Rectal smooth muscle tissue (tissue), 1 donor: ENCODE measurements around the gene ODF2.
A peak's percentile ranks its signal among the peaks of the same experiment; 100 is the strongest.
"Not testable (repeated sequence)": the region's sequence is repeated elsewhere in the genome, so short reads cannot be mapped to it uniquely, and the experiment has no call there.

Experiments used
- H3K27ac ChIP-seq: one replicate; pipeline ENCODE4 v1.7.0; 2013; ENCODE audit warnings: low read depth, low read length, inconsistent platforms
- H3K27me3 ChIP-seq: one replicate; pipeline ENCODE4 v1.7.0; 2013; ENCODE audit warnings: low read length; ENCODE audit not compliant: control insufficient read depth, insufficient read depth
- H3K36me3 ChIP-seq: one replicate; pipeline ENCODE4 v1.7.0; 2013; ENCODE audit warnings: low read length; ENCODE audit not compliant: control insufficient read depth, insufficient read depth
- H3K4me1 ChIP-seq: one replicate; pipeline ENCODE4 v1.7.0; 2013; ENCODE audit warnings: low read length; ENCODE audit not compliant: control insufficient read depth, insufficient read depth
- H3K4me3 ChIP-seq: one replicate; pipeline ENCODE4 v1.7.0; 2013; ENCODE audit warnings: low read length
- H3K9ac ChIP-seq: one replicate; pipeline ENCODE4 v1.7.0; 2013; ENCODE audit warnings: low read length

Gene ODF2

DNA sequence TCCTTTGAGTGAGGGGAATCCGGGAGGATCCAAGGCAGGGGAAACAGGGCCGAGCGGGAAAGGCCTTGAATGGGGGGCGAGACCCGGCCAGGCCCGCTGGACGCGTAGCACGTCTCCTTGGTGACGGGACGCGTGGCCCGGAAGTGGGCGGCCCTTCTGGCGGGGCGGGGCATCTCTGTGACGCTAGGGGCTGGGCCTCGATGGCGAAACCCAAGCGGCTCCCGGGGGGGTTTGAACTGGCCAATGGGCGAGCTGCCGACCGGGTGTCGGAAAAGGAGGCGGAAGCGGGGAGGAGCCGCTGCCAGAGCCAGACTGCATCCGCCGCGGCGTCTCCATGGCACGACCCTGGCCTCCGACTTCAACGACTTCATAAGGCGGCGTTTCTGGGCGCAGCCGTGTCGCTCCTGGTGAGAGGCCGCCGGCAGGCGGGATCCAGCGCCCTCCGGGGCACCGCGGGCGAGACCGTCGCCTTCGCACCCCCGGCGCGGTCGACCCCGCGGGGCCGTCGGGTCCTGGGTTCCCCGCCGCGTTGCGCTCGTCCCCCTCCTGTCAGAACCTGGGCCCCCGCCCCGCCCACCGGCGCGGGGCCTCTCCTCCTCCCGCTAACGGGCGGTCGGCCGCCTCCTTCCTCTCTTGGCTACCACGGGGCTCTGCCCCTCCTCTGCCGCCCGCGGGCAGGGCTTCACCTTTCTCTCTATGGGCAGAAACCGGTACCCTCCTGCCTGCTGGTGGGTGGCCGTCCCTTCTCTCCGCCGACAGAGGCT is at the start of gene ODF2:
Gene ODF2 (plus strand): TSS at position 158 of the 764 bp plus-strand sequence. CDS start 86 bp downstream, at position 244.
- no peaks in the 10 kb centered on the region for H3K4me1 ChIP-seq
- H3K27ac ChIP-seq, result peak within 1 kb of the TSS; percentile 66
- peak within 1 kb of the TSS; percentile 49 for H3K9ac ChIP-seq
- no peaks in the 10 kb centered on the region for H3K27me3 ChIP-seq
- peak within 1 kb of the TSS; percentile 95 for H3K4me3 ChIP-seq
- H3K36me3 ChIP-seq, result peaks cover 10% of the 10 kb centered on the region

GRCh38 chr9:128406848-128407391 is 48.9 kb upstream of the ODF2 start:
- Histone ChIP-seq H3K4me1 (no peaks in the 10 kb centered on the region), H3K36me3 (no peaks in the 10 kb centered on the region), H3K27ac (no peak overlapping the region), H3K27me3 (peaks cover 3% of the 10 kb centered on the region), H3K4me3 (no peak overlapping the region), H3K9ac (no peak overlapping the region)

GRCh38 chr9:128408963-128409431 is 46.8 kb upstream of the ODF2 start:
- Histone ChIP-seq H3K36me3 (no peaks in the 10 kb centered on the region), H3K4me1 (no peaks in the 10 kb centered on the region), H3K9ac (no peak overlapping the region), H3K27me3 (peaks cover 3% of the 10 kb centered on the region), H3K4me3 (no peak overlapping the region), H3K27ac (no peak overlapping the region)

DNA sequence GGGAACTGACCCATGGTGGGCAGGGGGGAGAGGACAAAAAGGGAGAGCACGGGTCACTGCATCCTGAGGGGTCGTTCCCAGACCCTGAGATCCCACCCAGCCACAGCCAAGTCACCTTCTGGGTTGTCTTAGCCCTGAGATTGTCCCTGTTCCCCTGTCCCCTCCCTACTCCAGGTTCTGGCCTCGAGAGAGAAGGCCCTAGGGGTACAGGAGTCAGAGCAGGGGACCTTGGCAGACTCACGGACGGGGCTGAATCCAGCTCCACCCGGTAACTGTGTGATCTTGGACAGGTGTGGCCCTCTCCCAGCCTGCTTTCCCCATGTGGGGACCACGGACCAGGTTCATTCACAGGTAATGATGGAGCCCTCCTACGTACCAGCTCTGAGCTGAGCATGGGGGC is 46.4 kb upstream of the ODF2 start:
- Histone ChIP-seq H3K4me3 (no peak overlapping the region), H3K36me3 (no peaks in the 10 kb centered on the region), H3K27ac (no peak overlapping the region), H3K9ac (no peak overlapping the region), H3K4me1 (no peaks in the 10 kb centered on the region), H3K27me3 (peaks cover 3% of the 10 kb centered on the region)

DNA sequence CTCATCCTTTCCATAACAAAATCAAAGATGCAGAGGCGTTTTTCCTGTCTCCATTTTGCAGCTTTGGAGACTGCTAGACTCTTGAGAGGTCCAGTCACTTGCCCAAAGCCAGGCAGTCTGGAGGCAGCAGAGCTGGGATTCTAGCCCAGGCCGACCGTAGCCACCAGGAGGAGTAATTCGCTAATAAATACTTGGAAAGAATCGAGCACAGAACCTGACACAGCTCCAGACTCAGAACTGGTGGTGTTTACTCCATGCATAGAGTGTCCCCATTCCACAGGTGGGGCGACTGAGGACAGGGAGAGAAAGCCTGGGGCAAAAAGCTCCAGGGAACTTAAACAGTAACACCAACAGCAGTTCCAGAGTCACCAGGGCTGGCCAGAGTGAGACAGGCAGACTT is 45.8 kb upstream of the ODF2 start:
- H3K27me3 ChIP-seq, result peaks cover 3% of the 10 kb centered on the region
- no peak overlapping the region for H3K9ac ChIP-seq
- H3K36me3 ChIP-seq, result no peaks in the 10 kb centered on the region
- H3K27ac ChIP-seq, result no peak overlapping the region
- no peaks in the 10 kb centered on the region for H3K4me1 ChIP-seq
- H3K4me3 ChIP-seq, result no peak overlapping the region

DNA sequence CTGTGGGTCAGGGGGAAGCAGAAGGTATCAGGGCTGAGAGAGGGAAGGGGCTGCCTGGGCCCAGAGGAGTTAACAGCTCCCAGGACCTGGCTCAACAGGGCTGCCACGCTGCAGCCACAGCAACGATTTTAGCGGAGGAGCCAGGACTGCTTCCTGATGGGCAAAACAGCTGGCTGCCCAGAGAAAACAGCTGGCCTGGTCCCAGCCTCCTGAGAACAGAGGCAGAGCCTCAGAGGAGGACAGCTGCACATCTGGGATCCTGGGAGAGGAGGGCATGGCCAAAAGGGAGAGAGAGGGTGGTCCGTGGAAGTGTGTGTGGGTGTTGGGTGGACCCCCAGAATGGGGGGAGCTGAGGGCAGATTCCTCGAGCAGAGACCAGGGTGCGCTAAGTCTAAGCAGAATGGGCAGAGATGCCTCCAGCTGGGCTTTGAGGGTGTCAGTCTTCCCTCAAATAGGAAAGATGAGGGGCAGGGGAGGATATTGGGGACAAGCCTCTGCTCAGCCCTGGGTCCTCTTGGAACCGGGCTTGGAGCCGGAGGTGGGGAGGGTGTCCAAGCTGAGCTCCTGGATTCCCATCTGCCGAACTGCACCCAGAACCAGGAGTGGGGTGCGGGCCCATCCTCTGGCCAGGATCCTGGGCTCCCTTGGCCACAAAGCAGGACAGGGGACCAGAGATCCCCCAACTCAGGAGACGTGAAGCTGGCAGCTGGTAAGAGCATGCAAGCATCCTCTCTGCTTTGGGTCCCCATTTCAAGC is 44.3 kb upstream of the ODF2 start:
- no peak overlapping the region for H3K27ac ChIP-seq
- H3K4me3 ChIP-seq, result no peak overlapping the region
- peaks cover 3% of the 10 kb centered on the region for H3K27me3 ChIP-seq
- H3K36me3 ChIP-seq, result no peaks in the 10 kb centered on the region
- H3K4me1 ChIP-seq, result no peaks in the 10 kb centered on the region
- no peak overlapping the region for H3K9ac ChIP-seq

DNA sequence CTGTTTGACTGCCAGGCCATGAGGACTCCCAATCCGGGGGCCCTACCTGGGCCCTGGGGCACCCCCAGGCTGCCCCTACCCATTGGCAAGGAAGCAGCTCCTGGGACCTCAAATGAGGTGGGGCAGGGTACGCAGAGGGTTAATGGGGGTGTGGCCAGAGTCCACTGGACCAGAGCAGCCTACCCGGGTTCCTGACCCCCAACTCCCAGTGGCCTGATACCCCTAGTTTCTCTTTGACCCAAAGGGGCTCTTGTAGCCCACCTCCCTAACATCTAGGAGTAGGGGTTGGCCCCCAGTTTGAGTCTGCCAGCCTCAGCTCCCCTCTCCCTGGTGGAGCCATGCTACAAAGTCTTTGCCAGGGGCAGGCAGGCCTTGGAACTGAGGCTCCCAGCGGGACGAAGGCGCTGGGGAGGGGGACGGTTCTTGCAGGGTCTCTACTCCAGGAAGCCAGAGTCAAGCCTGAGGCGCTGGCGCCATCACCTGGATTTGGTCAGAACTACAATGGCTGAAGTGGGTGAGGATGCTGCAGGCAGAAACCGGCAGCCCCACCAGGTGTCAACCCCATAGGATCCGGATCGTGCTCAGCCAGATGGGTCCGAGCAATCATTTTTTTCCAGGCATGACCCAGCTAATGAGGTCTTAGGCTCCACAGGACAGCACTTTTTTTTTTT is 43.6 kb upstream of the ODF2 start:
- Histone ChIP-seq H3K4me3 (no peak overlapping the region), H3K27me3 (peaks cover 3% of the 10 kb centered on the region), H3K4me1 (no peaks in the 10 kb centered on the region), H3K36me3 (no peaks in the 10 kb centered on the region), H3K27ac (no peak overlapping the region), H3K9ac (no peak overlapping the region)

DNA sequence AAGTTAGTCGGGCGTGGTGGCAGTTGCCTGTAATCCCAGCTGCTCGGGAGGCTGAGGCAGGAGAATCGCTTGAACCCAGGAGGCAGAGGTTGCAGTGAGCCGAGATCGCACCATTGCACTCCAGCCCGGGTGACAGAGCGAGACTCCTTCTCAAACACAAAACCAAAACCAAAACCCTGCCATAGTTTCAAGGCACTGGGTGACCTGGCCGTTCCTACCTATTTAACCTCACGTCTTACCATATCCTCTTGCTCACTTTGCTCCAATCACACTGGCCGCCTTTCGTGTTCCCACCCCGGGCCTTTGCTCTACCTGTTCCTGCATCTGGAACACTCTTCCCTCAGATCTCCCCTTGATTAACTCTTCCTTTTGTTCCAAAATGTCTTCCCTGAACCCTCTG is 42.1 kb upstream of the ODF2 start:
- H3K4me1 ChIP-seq, H3K27me3 ChIP-seq, H3K27ac ChIP-seq, H3K4me3 ChIP-seq, H3K36me3 ChIP-seq, H3K9ac ChIP-seq: not testable (repeated sequence)

DNA sequence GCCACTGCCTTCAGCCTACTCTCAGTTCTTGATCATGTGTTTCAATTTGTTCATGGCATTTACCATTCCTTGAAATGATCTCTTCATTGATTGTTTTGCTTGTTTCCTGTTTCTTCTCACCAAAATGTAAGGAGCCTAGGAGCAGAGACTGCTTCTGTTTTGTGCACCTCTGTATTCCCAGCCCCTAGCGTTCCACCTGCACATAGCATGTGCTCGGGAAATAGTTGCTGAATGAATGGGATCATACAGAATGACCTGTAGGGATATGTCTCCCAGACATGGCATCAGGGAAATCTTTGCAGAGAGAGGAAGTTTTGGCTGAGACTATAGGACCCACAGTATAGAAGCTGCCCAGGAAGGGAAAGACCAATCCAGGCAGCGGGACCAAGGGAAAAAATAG is 41.3 kb upstream of the ODF2 start:
- no peak overlapping the region for H3K4me3 ChIP-seq
- H3K4me1 ChIP-seq, result peaks cover 6% of the 10 kb centered on the region
- no peak overlapping the region for H3K9ac ChIP-seq
- no peaks in the 10 kb centered on the region for H3K36me3 ChIP-seq
- no peak overlapping the region for H3K27ac ChIP-seq
- H3K27me3 ChIP-seq, result peaks cover 10% of the 10 kb centered on the region

DNA sequence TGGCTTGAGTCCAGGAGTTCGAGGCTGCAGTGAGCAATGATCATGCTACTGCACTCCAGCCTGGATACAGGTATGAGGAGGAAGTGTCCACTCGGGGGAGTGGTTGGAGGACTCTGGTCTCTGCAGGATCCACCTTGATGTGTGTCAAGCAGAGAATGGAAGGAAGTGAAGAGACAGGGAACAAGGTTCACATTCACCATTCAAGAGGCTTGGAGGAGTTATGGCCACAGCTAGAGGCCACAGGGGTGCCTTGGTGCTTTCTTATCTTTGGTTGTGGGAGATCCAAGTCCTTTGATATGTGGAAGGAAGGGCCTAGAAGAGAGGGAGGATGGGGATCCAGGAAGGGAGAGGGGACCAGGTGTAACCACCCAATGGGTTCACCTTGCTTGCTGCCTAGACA is 40.5 kb upstream of the ODF2 start:
- no peaks in the 10 kb centered on the region for H3K36me3 ChIP-seq
- no peak overlapping the region for H3K9ac ChIP-seq
- H3K27me3 ChIP-seq, result peaks cover 10% of the 10 kb centered on the region
- no peak overlapping the region for H3K4me3 ChIP-seq
- no peak overlapping the region for H3K27ac ChIP-seq
- H3K4me1 ChIP-seq, result peaks cover 9% of the 10 kb centered on the region

DNA sequence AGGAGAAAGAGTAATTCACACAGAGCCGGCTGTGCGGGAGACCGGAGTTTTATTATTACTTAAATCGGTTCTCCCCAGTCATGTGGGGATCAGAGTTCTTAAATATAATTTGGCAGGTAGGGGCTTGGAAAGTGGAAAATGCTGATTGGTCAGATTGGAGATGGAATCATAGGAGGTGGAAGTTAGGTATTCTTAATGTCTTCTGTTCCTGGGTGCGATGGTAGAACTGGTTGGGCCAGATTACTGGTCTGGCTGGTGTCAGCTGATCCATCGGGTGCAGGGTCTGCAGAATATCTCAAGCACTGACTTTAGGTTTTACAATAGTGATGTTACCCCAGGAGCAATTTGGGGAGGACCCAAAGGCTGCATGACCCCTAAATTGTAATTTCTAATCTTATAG is 39.8 kb upstream of the ODF2 start:
- H3K27me3 ChIP-seq, result peaks cover 10% of the 10 kb centered on the region

GRCh38 chr9:128416432-128417019 is 39.3 kb upstream of the ODF2 start:
- Histone ChIP-seq H3K27me3 (peaks cover 10% of the 10 kb centered on the region), H3K4me1 (peaks cover 11% of the 10 kb centered on the region), H3K9ac (no peak overlapping the region), H3K4me3 (no peak overlapping the region), H3K36me3 (no peaks in the 10 kb centered on the region), H3K27ac (no peak overlapping the region)

More for the DNA sequence above, 39.8 kb upstream of the ODF2 start:
- Histone ChIP-seq H3K9ac (no peak overlapping the region), H3K27ac (no peak overlapping the region), H3K4me3 (no peak overlapping the region), H3K4me1 (peaks cover 9% of the 10 kb centered on the region), H3K36me3 (no peaks in the 10 kb centered on the region)
